HG02798 (cell line): ENCODE results near the gene KLHL3.

Experiments
- ATAC-seq: cut with Tn5 transposase; IDR thresholded peaks from one replicate; pipeline ENCODE4 v1.9.1; 2021; ENCODE audit warnings: mild to moderate bottlenecking; ENCODE audit not compliant: unreplicated experiment, poor library complexity

KLHL3 gene

DNA sequence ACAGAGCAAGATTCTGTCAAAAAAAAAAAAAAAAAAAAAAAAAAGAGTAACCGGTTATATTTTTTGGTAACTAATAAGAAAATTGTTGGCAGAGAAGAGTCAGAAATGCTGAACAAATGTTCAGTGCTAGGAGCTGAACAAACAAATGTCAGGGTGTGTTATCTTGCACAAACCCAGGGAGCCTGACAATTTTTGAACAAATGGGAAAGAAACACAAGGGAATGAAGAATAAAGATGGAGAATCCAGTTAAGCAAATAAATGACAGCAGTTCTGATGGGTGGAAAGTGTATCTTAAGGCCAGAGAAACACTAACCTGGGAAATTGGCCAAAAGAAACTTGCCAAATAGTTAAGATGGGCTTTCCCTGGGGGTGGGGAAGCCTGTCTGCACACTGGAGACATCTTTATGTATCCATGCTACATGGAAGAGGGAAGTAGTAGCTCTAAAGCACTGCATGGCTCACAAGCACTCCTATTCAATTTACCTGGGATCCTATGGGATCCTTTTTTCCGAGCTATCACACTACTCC lies 23.7 kb downstream of the KLHL3 start:
- ATAC-seq, result no peak

DNA sequence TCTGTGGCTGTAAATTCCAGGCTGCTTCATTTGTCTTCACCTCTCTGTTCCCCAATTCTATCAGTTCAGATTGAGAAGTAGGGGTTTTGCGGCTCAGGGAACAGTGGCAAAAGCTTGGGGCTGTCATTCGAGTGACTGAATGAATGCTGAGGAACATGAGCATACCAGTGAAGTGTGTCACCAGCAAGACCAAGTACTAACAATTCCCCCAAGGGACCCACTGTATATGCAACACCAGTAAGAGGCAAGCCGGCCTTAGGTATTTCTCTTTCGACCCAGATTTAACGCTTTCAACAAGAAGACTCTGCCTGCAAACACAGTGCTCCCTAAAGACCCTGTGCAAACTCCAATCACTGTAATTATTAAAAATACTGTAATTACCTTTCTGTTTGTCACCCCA lies 25.8 kb downstream of the KLHL3 start:
- ATAC-seq, result no peak

DNA sequence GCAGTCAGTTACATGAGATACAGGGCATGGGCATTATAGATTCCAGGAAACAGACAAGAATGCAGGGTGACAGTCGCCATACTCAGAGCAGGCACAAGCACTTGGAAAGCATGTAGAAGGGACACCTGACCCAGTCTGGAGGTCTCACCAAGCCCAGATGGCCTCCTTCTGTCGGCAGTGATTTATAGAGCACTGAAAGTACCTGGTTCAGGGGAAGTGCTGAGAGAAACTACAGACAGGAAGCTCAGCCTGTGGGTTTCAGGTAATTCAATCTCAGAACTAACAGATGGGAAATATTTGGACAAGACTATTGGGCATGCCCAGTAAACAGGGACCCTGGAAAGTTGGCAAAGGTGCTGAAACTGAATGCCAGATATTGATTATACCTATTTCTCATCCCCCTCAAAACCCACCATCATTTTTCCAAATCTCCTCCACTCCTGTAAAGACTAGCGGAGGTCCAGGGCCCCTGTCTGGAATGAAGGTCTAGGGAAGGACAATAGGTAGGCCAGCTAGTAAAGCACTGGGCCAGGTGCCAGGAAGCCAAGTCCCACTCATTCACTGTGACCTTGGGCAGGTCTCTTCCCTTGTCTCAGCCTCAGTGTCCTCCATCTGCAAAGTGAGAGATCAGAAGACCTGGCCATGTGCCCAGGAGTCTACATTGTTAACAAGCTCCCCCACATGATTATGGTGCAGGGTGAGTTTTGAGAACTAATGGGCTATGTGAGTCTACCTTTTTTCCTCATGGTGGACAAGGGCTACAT lies 26.9 kb downstream of the KLHL3 start:
- ATAC-seq, result no peak

DNA sequence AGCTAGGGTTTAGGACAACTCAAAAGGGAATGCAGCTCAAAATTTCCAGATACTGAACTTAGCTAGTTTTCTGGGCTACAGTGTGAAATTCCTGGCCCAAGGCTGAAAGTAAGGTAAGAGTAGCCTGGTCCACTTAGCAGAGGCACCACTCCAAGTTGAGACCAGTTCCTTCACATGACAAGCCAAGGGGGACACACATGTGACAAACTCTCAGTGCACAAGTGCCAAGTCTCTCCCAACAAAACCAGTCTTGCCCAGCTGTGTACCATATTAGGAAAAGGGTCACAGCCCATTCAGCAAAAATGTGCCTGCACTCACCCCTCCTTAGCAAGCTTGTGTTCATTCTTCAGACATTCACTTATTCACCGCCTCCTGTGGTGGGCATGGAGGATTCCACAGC lies 27.8 kb downstream of the KLHL3 start:
- ATAC-seq, result no peak

DNA sequence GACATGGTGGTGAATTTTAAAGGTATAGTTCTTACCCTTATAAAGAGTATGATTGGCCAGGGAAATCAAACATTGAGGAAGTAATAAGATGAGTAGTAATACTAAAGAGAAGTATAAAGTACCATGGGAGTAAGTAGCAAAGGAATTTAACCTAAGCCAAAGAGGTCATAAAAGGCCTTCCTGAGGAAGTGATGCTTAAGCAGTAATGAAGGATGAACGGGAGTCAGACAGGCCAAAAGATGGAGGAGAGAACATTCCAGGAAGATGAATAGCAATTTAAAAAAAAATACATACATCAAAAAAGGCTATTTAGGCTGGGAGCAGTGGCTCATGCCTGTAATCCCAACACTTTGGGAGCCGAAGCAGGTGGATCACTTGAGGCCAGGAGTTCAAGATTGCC lies 29.0 kb downstream of the KLHL3 start:
- ATAC-seq, result no peak

DNA sequence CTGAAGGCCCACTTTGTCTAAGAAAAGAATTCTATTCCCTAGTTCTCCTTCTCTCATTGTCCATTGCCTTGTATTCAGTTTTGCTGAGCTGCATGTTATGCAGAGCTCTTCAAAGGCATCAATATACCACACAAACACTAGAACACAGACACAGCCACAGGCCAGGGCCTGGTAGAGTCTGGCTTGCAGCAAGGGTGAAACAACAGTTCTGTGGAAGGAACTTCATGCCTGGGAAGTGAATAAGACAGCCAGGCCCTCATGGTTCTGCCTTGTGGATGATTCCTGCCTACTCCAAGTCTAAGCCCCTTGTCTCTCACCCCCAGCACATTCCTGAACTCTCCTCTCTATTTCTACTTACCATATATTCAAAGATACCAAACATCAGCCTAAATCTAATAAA lies 30.8 kb downstream of the KLHL3 start:
- ATAC-seq, result no peak

DNA sequence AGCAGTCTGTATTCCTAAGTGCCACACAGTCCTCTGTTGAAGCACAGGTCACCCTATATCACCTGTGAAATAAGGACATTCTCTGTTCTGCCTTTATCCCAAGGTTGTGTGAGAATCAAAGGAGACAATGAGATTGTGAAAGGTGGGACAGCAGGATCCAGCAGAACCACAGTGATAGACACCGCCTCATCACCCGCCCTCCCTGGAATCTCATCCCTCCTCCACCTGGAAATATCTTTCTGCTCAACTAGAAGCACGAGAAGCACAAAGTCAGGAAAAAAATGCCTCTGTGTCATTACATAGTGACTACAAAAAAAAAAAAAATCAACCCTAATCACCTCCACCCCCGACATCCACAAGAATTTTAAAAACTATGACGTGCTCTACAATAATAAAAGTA lies 32.3 kb downstream of the KLHL3 start:
- ATAC-seq, result no peak

DNA sequence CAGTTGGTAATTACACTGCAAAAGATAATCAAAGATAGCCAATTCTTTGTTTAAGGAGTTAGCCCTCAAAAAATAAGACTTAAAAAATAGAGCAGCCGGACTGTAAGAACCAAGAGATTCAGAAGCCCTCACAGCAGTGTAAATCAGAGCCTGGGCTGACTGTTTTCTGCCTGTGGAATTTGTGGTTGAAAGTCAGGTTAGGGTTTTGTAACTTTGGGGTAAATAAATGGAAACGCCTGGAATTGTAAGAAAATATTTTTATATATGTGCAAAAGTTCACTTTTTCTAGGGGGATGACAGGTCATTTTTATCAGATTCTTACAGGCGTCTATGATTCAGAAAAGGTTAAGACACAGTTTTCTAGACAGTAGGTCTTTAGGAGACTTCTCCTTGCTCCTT lies 35.6 kb downstream of the KLHL3 start:
- no peak for ATAC-seq

DNA sequence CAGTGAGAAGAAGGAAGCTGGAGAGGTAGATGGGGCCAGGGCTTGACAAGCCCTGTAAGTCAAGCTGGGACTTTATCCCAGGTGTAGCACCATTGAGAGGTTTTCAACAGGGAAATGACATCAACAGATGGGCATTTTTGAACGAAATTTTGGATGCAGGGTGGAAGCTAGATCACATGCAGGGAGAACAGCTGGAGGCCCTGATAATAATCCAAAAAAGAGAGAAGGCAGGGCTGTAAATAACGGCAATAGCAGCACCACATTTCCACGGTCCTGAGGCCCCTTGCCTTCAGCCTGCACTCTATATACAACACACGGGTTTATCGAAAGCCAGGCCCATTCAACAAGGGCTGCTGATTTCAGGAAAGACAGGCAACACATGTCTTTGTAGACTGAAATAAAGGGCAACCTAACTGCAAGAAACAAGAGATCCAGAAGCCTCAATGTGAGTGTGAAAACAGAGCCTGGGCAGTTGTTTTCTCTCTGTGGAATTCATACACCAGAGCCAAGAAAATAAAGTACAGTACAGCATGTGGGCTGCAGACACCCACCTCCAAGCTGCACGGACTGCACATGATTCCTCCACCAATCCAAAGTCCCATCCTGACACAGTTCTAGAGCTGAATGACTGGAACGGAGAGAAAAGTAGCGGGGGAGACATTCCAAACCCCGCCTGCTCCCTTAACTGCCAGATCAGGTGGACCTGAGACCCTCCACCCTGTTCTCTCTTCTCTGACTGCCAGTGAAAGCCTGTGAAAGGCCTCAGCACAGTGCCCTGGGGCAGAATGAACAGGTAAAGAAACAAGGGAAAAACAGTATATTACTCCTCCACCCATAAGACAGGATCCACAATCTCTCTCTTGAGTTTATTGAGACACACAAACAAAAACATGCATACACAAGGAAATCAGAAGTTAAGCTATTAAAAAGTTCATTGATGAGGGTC lies 36.3 kb downstream of the KLHL3 start:
- ATAC-seq, result no peak

DNA sequence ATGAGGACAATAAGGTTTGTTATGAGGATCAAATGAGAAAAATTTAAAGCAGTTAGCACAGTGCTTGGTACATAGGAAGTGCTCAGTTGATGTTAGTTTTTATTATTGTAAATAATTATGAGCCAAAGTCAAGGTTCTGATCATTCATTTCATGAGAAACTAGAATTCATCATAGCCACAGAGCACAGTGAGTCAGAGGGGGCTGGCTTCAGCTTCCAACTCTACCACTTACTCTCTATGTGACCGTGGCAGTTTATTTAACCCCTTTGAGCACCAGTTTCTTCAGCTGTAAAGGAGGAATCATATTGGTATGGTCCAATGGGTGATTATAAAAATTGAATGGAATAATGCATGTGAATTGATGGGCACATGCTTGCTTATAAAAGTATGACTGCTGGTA lies 39.4 kb downstream of the KLHL3 start:
- ATAC-seq, result no peak

DNA sequence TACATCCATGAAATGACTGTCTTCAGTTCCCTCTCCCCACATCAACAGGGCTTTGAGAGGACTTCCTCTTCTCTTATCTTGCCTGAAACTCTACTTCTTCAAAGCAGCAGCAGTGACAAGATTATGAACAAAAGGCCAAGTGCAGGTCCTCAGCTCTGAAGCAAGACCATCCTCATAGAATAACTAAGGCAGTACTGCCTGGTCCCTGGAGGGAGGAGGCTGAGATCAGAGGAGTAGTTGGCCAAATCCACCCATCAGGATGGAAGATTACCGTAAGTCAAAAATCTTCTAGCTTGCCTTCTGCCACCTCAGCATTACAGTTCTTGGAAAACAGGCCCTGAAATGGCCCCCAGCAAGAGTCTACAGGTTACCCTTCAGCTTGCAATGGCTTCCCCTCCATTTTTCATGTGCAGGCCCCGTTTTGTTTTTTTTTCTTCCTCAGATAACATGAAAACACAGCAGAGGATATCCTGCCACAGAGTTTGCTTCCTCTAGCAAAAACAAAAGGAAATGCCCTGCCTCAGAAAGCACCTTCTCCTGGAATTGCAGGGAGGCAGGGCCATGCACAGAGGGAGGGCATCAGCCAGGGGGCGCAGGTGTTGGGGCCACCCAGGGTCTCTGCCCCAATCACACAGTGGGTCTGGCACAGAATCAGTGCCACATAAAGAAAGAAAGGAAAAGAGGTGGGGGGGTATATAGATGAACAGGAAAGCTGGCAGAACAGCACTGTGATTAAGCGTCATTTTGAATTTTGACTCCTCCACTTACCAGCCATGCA lies 40.0 kb downstream of the KLHL3 start:
- ATAC-seq, result no peak

DNA sequence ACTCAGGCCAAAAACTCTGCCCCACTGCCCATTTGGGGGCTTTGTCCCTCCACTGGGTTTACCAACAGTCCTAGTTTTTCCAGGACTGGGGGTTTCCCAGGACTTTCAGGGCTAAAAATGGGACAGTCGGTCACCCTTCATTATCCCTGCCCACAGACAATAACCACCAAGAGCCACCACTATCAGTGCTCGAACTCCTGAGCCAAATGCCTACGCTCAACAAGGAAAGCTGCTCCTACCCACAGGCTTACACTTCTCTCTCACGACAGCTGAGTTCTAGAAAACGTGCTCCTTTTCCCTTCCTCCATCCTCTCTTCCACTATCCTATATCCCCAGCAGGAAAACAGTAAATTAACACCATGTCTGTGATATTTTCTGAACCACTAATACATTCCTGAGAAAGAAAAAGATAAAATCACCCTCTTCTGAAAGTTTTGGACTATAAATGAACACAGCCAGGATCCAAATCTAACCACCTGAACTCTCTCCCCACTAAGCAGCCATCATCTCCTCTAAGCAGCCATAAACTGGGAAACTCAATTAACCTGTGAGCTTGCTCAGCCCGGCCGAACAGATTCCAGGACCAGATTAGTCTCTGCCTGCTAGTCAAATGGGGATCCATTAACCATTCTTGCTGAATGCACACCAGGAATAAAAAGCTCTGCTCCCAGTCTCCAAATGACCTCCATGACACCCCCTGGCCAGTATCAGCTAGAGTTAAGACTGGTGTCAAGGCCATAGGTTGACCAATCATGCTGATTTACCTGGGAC lies 41.8 kb downstream of the KLHL3 start:
- no peak for ATAC-seq

DNA sequence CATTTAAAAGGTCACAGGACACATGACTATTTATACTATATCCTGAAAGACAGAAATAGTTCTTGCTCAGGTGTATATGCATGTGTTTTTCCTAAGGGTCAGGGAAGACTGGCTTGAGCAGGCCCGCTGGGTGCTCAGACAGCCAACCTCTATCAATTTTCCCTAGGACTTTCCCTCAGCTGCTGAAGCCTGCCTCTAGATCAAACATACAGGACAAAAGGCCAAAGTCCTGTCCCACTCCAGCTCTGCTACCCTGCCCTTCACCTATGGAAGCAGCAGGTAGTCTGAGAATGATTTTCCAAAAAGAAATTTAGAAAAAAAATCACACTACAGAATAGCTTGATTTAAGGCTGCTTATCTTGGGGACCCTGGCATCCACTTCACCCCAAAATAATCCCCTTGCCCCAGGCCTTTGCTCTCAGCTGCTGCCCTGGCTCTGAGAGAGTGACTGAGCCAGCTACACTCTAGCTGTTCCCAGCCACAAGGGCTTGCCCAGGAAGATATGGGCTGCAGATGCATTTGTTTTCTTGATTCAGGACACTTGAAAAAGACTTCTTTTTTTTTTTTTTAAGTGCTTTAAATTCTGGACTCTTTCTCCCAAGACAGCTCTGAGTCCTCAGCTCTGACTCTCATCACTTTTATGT lies 42.5 kb downstream of the KLHL3 start:
- no peak for ATAC-seq

DNA sequence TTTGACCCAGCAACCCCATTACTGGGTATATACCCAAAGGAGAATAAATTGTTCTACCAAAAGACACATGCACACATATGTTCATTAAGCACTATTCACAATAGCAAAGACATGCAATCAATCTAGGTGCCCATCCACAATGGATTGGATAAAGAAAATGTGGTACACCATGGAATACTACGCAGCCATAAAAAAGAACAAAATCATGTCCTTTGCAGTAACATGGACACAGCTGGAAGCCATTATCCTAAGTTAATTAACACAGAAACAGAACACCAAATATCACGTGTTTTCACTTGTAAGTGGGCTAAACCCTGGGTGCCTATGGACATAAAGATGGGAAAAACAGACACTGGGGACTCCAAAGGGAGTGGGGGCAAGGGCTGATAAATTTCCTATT lies 46.6 kb downstream of the KLHL3 start:
- ATAC-seq, result no peak

DNA sequence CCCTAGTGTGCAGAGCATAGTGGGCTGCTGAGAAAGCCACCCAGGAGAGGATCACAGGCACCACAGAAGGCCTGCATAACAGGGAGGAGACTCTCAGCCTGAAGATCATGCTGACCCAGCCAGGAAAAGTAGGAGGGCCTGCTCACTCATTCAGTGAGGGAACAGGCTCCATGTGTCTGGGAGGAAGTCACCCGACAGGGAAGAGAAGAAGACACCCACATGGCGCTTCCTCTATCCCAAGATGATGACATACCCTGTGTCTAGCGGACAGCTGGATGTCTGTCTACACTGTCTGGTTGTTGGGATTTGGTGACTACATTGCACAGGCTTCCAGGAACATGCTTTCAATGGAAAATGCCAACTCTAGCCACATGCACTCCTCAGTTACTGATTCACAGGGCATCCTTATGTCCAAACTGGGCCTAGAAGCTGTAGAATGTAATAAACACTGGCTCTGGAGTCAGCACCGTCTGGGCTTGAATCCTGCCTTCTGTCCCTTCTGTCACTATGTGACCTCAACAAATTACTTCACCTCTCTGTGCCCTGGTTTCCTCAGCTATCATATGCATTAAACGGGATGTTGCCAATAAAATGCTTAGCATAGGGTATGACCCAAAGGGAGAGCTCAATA lies 47.6 kb downstream of the KLHL3 start:
- ATAC-seq, result no peak

DNA sequence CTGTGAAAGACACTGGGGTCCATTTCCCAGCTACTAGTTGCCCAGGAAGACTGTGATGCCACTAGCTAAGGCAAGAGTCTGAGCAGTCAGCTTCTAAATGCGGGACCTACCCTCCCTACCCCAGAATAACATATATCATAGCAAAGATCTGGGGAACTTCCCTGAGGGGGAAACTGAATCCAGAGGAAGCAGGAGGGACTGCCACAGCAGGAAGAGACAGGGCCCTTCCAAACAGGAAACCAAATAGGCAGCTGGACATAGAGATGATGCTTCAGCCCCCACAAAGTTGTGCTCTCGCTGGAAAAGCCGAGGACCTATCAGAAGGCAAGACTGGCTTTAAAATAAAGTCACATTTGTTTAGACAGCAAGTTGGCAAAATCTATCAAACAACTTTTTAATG lies 51.1 kb downstream of the KLHL3 start:
- ATAC-seq, result no peak

DNA sequence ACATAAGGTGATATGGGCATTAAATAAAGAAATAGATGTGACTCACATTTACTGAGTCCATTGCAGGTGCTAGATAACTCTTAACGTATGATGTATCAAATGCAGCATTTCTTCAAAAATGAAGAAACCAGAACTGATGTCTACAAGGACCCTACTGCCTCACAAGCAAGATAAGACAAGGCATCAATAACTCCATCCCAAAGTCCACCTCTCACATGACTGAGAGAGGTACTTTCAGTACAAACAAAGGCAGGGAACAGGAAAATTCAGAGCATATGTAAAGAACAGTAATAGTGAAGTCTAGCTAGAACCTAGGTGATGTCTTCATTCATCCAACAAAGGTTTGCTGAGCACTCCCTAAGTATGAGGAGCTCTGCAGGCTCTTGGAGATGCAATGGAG lies 54.7 kb downstream of the KLHL3 start:
- ATAC-seq, result no peak

DNA sequence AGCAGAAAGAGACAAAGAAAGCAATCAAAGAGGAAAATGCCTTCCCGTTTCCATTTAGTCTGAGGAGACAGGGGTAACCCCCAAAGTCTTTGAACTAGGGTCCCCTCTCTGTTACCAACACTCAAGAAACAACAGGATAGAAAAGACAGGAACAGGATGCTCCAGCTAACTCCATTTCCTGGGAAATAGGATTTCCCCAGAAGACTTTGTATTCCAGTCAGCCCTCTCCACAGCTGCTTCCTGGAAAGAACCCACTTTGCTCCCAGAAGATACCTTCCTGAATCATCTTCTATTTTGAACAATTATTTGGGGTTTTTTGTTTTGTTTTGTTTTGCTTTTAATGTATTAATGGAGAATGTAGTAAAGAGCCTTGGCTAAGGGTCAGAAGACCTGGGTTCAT lies 56.0 kb downstream of the KLHL3 start:
- ATAC-seq, result no peak

DNA sequence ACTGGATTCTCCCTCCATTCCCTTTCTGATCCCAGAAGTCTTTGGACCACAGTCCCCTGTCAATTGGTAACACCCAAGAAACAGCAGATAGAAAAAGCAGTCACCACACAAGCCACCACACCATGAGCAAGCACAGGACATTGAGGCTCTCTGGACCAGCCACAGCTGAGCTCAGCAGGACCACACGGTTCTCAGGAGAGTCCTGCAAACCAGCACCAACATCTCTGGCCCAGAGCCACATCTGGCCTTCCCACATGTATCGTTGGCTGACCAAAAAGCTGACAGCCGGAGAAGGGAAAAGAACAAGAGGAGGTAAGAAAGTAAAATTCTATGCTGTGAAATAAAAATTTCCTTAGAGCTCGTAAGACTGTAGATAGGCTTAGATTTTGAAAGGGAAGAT lies 56.7 kb downstream of the KLHL3 start:
- no peak for ATAC-seq
